ENCODE data around the gene EFCAB7. TPM values are rescaled to one million over a fixed set of nuclear protein-coding genes. Genes with fewer than 3 reads are reported as not detected.

The EFCAB7 gene
- total RNA-seq: 4.2 and 6.5 TPM in 2 replicates

- TF ChIP-seq CTCF (IDR thresholded peaks at IDR 0.05; ENCODE audit: insufficient read depth, low read depth, low read length): no peak
- DNase-seq (ENCODE audit: low read depth): peak; percentile 97
Observed at GRCh38 chr1:63522891-63523728, at the start of gene EFCAB7, which contains the start of gene ITGB3BP. TSS of gene EFCAB7 (plus strand) at chr1:63523525. CDS start at chr1:63525573, 2,048 bp downstream. TSS of gene ITGB3BP (minus strand) at chr1:63523225. CDS start at chr1:63523133, 92 bp downstream.

GRCh38 chr1:63475761-63476160, 47.6 kb upstream of the EFCAB7 start:
- no peak for DNase-seq (ENCODE audit: low read depth)
- H3K4me3 ChIP-seq (ENCODE audit: low read depth, low read length): no peak overlapping the region
- TF ChIP-seq CTCF (IDR thresholded peaks at IDR 0.05; ENCODE audit: insufficient read depth, low read depth, low read length): no peak

More at GRCh38 chr1:63522891-63523728, at the start of gene EFCAB7, which contains the start of gene ITGB3BP:
- peak within 1 kb of the TSS; percentile 85 for H3K4me3 ChIP-seq (ENCODE audit: low read depth, low read length)

GRCh38 chr1:63480057-63480456, 43.3 kb upstream of the EFCAB7 start:
- TF ChIP-seq CTCF (IDR thresholded peaks at IDR 0.05; ENCODE audit: insufficient read depth, low read depth, low read length): no peak
- no peak overlapping the region for H3K4me3 ChIP-seq (ENCODE audit: low read depth, low read length)
- no peak for DNase-seq (ENCODE audit: low read depth)

GRCh38 chr1:63486629-63487028, 36.7 kb upstream of the EFCAB7 start:
- H3K4me3 ChIP-seq (ENCODE audit: low read depth, low read length): no peak overlapping the region
- no peak for TF ChIP-seq CTCF (IDR thresholded peaks at IDR 0.05; ENCODE audit: insufficient read depth, low read depth, low read length)
- DNase-seq (ENCODE audit: low read depth): peak; percentile 68

GRCh38 chr1:63487336-63488065, 35.8 kb upstream of the EFCAB7 start:
- no peak overlapping the region for H3K4me3 ChIP-seq (ENCODE audit: low read depth, low read length)
- no peak for TF ChIP-seq CTCF (IDR thresholded peaks at IDR 0.05; ENCODE audit: insufficient read depth, low read depth, low read length)
- peak; percentile 86 for DNase-seq (ENCODE audit: low read depth)

- TF ChIP-seq CTCF (IDR thresholded peaks at IDR 0.05; ENCODE audit: insufficient read depth, low read depth, low read length): no peak
Observed at GRCh38 chr1:63497577-63497976, 25.7 kb upstream of the EFCAB7 start.

More at GRCh38 chr1:63497577-63497976, 25.7 kb upstream of the EFCAB7 start:
- no peak overlapping the region for H3K4me3 ChIP-seq (ENCODE audit: low read depth, low read length)
- no peak for DNase-seq (ENCODE audit: low read depth)
